HG03060 (cell line): ENCODE results near the gene TRIM40.
"Not testable (repeated sequence)": the region's sequence is repeated elsewhere in the genome, so short reads cannot be mapped to it uniquely, and the experiment has no call there.

ENCODE experiments used
- ATAC-seq: cut with Tn5 transposase; IDR thresholded peaks from one replicate; pipeline ENCODE4 v1.9.1; 2021; ENCODE audit warnings: low read depth, moderate number of reproducible peaks; ENCODE audit not compliant: unreplicated experiment

Gene TRIM40

GRCh38 chr6:30113003-30113759 lies 22.8 kb upstream of the TRIM40 start, which contains the start of gene TRIM31:
TRIM31 (minus strand) TSS chr6:30113090; CDS start chr6:30112805, 285 bp downstream.
- ATAC-seq = no peak

- ATAC-seq = no peak
Observed at GRCh38 chr6:30113841-30114240, 22.1 kb upstream of the TRIM40 start.

- no peak for ATAC-seq
Observed at GRCh38 chr6:30116724-30117123, 19.2 kb upstream of the TRIM40 start.

- ATAC-seq = not testable (repeated sequence)
Observed at GRCh38 chr6:30118691-30119090, 17.2 kb upstream of the TRIM40 start.

GRCh38 chr6:30121446-30122366 lies 14.2 kb upstream of the TRIM40 start:
- no peak for ATAC-seq

GRCh38 chr6:30122515-30122914 lies 13.4 kb upstream of the TRIM40 start:
- no peak for ATAC-seq

- no peak for ATAC-seq
Observed at GRCh38 chr6:30127238-30128093, 8.5 kb upstream of the TRIM40 start.

- no peak for ATAC-seq
Observed at GRCh38 chr6:30129265-30130178, 6.4 kb upstream of the TRIM40 start.

- ATAC-seq = no peak
Observed at GRCh38 chr6:30130179-30130679, 5.7 kb upstream of the TRIM40 start.

- ATAC-seq = no peak
Observed at GRCh38 chr6:30130887-30131862, 4.8 kb upstream of the TRIM40 start.

- no peak for ATAC-seq
Observed at GRCh38 chr6:30131947-30132497, 3.9 kb upstream of the TRIM40 start.

GRCh38 chr6:30135147-30135546 lies 793 bp upstream of the TRIM40 start:
- no peak for ATAC-seq

- ATAC-seq = no peak
Observed at GRCh38 chr6:30136570-30137286, 788 bp downstream of the TRIM40 start.

GRCh38 chr6:30140240-30140639 lies 4.3 kb downstream of the TRIM40 start:
- not testable (repeated sequence) for ATAC-seq

- no peak for ATAC-seq
Observed at GRCh38 chr6:30142665-30143064, 6.7 kb downstream of the TRIM40 start.

GRCh38 chr6:30143780-30144179 lies 7.8 kb downstream of the TRIM40 start:
- ATAC-seq = no peak

- no peak for ATAC-seq
Observed at GRCh38 chr6:30144811-30145210, 8.9 kb downstream of the TRIM40 start.
